D721Med (cell line): ENCODE data around the gene C6orf15.

Experiments
- DNase-seq: peaks from one replicate; pipeline ENCODE4 v3.0.0; 2011; ENCODE audit warnings: low spot score; ENCODE audit not compliant: insufficient read length
- FAIRE-seq: peaks from 2 replicates; lab custom pipeline; 2011; peaks lifted over from hg19 to GRCh38; lab: Jason Lieb, UNC
- TF ChIP-seq, protein P1 (sequence below): IDR thresholded peaks from 2 replicates; pipeline ENCODE4 v1.5.1; 2012; ENCODE audit warnings: mild to moderate bottlenecking, control low read depth; ENCODE audit not compliant: insufficient read depth; ENCODE audit errors: missing control alignments

The C6orf15 gene

DNA sequence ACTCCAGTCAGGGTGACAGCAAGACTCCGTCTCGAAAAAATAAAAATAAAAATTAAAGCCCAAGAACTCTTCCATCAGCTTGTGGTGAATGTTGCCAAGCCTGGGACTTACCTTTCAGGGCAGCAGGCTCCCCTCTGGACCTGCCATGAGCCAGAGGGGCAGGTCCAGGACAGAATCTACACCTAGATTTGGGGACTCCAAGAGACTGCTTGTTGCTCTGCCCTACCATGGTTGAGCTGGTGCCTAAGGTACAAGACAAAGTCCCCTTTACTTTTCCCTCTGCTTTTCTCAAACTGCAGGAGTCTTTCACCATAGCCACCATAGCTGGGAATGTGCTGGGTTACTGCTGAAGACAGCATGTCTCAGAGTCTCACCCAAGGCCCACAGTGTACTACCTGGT is 9.2 kb downstream of the C6orf15 start:
- TF ChIP-seq, protein P1, sequence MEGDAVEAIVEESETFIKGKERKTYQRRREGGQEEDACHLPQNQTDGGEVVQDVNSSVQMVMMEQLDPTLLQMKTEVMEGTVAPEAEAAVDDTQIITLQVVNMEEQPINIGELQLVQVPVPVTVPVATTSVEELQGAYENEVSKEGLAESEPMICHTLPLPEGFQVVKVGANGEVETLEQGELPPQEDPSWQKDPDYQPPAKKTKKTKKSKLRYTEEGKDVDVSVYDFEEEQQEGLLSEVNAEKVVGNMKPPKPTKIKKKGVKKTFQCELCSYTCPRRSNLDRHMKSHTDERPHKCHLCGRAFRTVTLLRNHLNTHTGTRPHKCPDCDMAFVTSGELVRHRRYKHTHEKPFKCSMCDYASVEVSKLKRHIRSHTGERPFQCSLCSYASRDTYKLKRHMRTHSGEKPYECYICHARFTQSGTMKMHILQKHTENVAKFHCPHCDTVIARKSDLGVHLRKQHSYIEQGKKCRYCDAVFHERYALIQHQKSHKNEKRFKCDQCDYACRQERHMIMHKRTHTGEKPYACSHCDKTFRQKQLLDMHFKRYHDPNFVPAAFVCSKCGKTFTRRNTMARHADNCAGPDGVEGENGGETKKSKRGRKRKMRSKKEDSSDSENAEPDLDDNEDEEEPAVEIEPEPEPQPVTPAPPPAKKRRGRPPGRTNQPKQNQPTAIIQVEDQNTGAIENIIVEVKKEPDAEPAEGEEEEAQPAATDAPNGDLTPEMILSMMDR, result no peak
- no peak for DNase-seq
- FAIRE-seq, result no peak

DNA sequence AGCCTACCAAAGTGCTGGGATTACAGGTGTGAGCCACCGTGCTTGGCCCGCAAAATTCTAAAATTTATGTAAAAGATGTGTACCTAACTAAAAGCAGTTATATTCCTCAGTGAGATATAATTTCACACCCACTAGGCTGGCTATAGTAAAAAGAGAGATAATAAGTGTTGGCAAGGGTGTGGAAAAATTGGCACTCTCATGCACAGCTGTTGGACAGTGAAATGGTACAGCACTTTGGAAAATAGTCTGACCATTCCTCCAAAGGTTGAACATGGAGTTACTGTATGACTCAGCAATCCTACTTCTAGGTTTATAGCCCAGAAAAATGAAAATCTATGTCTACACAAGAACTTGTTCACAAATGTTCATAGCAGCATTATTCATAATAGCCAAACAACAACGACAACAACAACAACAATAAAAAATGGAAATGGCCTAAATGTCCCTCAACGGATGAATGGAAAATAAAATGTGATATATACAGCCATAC is 13.9 kb downstream of the C6orf15 start:
- DNase-seq, result no peak
- FAIRE-seq, result no peak
- TF ChIP-seq, protein P1, result no peak

DNA sequence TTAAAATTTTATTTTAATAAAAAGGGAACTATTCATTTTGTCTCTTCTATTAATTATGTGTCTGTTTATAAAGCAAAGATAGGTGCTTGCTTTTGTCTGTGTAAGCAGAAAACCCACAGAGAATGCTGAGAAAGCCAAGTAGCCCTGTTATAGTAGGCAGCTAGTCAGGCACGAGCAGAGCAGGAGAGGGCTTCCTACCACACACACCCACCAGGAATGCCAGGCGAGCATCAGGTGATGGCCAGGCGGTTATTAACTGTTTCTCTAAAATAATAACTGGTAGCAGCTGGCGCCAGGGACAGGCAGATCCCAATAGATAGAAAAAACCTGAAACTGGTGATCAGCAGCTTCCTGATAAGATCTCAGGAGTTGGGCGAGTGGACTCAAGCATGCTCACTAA is 15.7 kb downstream of the C6orf15 start:
- TF ChIP-seq, protein P1, result no peak
- no peak for DNase-seq
- no peak for FAIRE-seq

DNA sequence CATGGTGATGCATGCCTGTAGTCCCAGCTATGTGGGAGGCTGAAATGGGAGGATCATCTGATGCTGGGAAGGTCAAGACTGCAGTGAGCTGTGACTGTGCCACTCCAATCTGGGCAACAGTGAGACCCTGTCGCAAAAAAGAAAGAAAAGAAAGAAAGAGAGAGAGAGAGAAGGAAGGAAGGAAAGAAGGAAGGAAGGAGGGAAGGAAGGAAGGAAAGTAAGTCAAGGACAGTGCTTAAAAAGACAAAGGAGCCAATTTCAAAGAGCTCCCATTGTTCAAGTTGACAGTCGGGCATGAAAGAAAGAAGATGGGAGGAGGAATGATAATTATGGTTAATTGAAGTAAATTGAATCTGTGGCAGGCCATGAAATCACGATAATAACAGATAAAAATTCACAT is 16.2 kb downstream of the C6orf15 start:
- DNase-seq (no peak), FAIRE-seq (no peak)
- TF ChIP-seq, protein P1, result no peak

DNA sequence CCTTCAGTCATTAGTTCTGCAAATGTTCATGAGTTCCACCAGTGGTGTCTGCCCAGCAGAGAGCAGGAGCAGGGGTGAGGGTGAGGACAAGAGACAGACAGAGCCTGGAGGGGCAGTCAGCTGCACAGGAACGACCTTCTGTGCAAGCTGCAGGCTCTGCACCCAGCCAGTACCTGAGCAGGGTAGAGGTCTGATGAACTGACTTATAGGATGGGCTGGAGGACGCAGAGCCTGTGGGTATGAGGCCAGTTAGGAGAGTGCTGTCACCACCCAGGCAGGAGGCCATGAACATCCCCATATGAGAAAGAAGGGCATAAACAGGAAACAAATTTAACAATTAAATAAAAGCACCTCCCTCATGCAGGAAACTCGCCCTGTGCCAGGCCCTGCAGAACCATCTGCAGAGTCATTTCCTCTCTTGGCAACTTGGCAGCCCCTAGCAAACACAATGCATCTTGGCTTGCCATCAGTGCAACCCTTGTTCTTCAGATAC is 17.9 kb downstream of the C6orf15 start:
- TF ChIP-seq, protein P1, result no peak
- no peak for FAIRE-seq
- no peak for DNase-seq

DNA sequence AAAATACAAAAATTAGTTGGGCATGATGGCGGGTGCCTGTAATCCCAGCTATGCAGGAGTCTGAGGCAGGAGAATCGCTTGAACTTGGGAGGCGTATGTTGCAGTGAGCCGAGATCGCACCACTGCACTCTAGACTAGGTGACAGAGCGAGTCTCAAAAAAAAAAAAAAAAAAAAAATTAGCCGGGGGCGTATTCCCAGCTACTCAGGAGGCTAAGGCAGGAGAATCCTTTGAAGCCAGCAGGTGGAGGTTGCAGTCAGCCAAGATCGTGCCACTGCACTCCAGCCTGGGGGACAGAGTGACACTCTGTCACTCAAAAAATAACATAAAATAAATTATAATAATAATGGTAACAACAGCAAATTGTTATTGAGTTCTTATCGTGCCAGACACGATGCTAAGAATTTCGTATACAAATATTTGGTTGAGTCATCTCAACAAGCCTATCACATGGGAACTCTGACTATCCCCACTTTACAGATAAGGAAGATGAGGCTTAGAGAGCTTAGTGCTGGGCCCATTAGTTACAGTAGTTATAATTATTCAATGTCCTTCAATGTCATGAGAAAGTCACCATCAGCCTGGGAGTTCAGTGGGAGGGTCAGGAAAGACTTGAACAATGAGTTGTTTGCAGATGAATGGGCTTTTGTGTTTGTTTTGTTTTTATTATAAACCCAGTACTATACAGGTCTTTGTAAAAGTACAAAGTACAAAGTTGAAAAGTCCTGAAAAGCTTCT is 19.4 kb downstream of the C6orf15 start:
- FAIRE-seq (no peak), DNase-seq (no peak)
- TF ChIP-seq, protein P1, result no peak

DNA sequence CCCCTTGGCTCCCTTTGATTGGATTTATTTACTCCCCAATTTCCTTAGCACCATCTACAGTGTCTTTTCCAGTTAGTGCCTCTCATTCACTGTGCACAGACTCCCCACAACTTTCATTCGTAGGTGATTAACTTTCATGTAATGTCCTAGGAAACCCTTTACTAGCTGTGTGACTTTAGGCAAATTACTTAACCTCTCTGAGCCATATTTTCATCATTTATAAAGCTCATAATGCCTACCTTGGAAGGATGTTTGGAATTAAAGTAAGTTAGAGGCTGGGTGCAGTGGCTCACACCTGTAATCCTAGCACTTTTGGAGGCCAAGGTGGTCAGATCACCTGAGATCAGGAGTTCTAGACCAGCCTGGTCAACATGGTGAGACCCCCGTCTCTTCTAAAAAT is 20.1 kb downstream of the C6orf15 start:
- TF ChIP-seq, protein P1, result no peak
- DNase-seq (no peak), FAIRE-seq (no peak)
